Measurements from ENCODE around the gene TMEM147. TPM values are rescaled to one million over a fixed set of nuclear protein-coding genes. Genes with fewer than 3 reads are reported as not detected.
"Not testable (repeated sequence)": the region's sequence is repeated elsewhere in the genome, so short reads cannot be mapped to it uniquely, and the experiment has no call there.

Gene TMEM147
- polyA plus RNA-seq, 1 donor = 81.5 TPM

DNA sequence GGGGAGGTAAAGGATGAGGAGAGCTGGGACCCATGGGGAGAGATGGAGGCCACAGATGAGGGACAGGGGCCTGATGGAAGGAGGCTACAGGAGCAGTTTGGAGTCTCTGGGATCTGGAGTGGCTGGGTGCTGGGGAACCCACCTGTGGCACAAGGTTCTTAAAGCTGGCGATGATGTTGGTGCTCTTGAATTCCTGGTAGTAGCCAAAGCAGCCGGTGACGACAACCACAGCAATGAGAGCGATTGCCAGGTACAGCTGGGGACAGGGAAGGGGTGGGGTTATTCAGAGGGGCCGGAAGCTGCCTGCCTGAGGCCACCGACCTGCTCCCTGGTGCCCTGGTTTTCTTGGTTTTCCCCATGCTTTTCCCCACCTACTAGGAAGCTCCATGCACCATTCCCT lies 15.3 kb downstream of the TMEM147 start:
- DNase-seq = no peak

GRCh38 chr19:35561436-35561835 lies 16.0 kb downstream of the TMEM147 start:
- DNase-seq = no peak

GRCh38 chr19:35562336-35562735 lies 16.9 kb downstream of the TMEM147 start:
- DNase-seq = no peak

GRCh38 chr19:35562776-35563175 lies 17.4 kb downstream of the TMEM147 start:
- no peak for DNase-seq

- DNase-seq = no peak
These were observed 17.9 kb downstream of the TMEM147 start, which contains the start of gene ATP4A for GRCh38 chr19:35563207-35563829. Gene ATP4A, minus strand, starts transcription at chr19:35563658. Its CDS starts 29 bp downstream, at chr19:35563629.

GRCh38 chr19:35565016-35565856 lies 19.8 kb downstream of the TMEM147 start:
- no peak for DNase-seq

- DNase-seq = no peak
These were observed 21.3 kb downstream of the TMEM147 start for GRCh38 chr19:35566738-35567137.

DNA sequence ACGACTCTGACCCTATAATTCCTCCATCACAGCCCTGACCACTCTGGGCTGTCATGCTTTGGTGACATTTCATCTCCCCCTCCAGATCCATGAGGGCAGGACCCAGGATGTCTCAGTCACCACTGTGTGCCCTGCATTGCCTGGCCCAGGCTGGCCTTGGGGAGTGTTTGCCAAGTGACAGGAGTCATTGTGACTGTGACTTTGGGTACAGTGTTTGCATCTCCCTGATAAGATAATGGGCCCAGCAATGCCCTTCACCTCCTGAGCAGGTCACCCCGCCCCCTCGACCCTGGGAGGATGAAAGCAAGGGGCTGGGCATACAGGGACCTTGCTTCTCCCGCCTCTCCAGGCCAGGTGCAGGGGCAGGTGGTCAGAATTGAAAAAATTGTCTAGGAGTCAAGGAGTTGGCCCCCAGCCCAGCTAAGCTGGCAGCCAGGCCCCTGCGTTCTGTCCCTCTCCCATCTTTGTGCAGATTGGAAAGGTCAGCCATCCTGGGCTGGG lies 23.9 kb downstream of the TMEM147 start:
- DNase-seq = no peak

GRCh38 chr19:35571406-35571965 lies 26.1 kb downstream of the TMEM147 start:
- no peak for DNase-seq

- no peak for DNase-seq
These were observed 32.5 kb downstream of the TMEM147 start for GRCh38 chr19:35577918-35578317.

DNA sequence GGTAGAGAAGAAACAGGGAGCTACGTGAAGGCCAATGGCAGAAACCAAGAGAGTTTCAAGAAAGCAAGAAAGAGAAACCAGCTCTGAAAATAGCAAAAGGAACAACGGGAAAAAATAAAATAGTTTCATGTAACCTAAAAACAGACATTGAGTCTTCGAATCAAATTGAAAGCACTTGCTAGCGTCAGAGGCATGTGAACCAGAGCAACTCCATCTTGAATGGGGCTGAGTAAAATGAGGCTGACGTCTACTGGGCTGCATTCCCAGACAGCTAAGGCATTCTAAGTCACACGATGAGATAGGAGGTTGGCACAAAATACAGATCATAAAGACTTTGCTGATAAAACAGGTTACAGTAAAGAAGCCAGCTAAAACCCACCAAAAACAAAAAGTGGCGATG lies 33.3 kb downstream of the TMEM147 start:
- no peak for DNase-seq

DNA sequence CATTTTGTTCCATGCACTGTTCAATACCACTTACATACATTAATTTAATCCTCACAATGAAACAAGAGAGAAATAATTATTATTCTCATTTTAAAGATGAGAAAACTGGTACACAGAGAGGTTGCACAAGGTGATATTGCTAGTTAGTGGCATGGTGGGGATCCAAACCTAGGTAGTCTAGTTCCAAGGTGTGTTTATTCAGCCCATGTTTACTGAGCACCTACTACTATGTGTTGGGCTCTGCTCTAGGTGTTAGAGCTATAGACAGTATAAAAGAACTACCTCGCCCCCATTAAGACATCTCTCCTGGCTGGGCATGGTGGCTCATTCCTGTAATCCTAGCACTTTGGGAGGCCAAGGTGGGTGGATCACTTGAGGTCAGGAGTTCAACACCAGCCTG lies 37.3 kb downstream of the TMEM147 start:
- DNase-seq = no peak

DNA sequence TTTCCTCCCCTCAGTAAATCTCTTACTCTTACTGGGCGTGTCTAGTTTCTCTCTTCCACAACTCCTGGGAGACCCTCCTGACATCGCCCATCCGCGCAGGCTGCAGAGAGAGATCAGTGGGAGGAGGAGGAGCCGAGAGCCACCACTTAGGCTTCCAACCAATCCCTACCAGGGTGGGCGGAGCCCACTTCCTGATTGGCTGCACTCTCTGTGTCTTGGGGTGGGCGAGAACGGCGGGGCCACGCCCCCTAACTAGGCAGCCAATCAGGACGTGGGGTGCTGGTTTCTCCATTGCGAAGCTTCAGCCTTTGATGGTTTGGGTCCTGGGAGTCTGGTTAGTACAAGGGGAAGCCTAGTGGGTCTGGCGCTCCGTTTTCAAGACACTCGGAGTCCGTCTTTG lies 40.4 kb downstream of the TMEM147 start, which contains the start of gene PMIS2:
PMIS2 (plus strand) TSS at position 326 of the 400 bp plus-strand sequence. CDS start 87 bp downstream, outside the sequence.
- DNase-seq = no peak

DNA sequence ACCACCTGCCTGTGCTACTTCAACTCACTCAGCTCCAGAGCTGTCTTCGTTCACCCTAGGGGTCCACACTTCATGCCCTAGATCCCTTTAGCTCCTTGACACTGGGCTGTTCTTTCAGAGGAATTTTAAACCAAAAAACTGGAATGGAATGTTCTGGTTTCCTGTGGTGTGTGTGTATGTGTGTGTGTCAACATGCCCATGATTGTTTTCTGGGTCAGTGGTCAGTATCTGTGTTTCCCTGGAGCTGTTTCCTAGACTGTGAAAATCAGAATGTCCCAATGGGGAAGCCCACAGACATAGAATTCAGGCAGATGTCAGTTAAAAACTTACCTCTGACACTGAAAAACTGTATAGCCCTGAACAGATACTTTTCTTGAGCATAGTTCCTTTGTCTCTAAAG lies 41.9 kb downstream of the TMEM147 start:
- DNase-seq = no peak

DNA sequence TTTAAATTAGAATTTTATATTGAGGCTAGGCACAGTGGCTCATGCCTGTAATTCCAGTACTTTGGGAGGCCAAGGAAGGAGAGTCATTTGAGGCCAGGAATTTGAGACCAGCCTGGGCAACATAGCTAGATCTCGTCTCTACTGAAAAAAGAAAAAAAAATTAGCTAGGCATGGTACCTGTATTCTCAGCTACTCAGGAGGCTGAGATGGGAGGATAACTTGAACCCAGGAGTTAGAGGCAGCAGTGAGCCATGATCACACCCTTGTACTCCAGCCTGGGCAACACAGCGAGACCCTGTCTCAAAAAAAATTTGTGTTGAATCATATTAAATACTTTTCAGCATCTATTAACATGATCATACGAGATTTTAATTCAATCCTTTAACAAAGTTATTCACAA lies 45.4 kb downstream of the TMEM147 start:
- no peak for DNase-seq

DNA sequence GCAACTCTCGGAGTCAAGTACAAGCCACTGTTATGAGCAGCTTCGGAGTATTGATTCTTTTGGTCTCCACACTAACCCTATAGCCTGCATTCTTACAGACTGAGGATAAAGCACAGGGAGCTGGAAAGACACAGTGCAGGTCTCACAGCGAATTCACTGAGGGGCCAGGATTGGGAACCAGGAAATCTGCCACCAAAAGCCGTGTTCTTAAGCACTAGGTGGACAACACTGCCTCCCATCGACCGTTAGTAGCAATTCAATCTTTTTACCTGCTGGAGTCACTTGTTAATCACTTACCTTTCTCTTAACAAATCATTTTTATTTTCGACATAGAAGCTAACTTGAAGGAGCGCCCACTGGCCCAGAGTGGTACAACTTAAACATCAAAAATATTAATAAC lies 46.8 kb downstream of the TMEM147 start:
- peak; percentile 46 for DNase-seq

- DNase-seq = not testable (repeated sequence)
These were observed 49.6 kb downstream of the TMEM147 start for GRCh38 chr19:35595026-35595425.

DNA sequence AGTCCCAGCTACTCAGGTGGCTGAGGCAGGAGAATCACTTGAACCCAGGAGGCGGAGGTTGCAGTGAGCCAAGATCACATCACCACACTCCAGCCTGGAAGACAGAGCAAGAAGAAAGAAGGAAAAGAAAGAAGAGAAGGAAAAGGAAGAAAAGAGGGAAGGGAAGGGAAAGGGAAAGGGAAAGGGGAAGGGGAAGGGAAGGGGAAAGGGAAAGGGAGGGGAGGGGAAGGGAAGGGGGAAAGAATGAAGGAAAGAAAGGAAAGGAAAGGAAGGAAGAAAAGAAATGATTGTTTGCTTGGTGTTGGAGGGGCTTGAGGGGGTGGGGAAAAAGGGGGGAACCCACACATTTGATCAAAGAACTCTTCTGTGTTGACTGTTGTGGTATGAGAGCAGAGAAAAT lies 50.5 kb downstream of the TMEM147 start:
- no peak for DNase-seq

DNA sequence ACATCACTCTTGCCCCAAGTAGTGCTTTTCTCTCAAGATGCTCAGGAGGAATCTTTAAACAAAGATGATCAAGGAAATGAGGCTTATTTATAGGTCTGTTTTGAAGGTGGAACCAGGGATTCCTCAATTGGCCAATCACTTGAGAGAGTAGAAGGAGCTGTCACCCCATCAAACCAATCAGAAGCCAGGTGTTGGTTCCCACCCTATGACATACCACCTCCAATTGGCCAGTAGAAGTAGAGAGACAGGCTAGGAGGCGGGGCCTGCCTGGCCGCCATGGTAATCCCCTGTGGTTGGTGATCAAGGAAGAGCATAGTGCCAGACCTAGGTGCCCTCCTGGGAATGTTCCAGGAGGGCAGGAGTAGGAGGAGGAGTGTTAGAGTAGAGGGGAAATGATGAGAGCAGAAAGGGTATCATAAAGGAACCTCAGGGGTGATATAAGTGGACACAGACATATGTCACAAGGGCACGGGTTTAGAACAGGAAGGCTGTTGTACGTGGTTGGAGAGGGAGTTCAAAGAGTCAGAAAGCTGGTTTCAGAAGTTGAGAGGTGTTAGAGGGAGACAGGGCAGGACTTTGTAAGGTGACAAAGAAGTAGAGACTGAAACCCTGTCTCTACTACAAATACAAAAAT lies 51.1 kb downstream of the TMEM147 start:
- DNase-seq = no peak

All from left kidney (tissue), 2 donors.